H9 (cell line): Measurements from ENCODE around the gene NPB. TPM values are rescaled to one million over a fixed set of nuclear protein-coding genes. Genes with fewer than 3 reads are reported as not detected.

ENCODE experiments used
- DNase-seq: peaks from one replicate; pipeline ENCODE4 v3.0.0-alpha.2; 2017
- H2AFZ ChIP-seq: one replicate; pipeline ENCODE4 v1.6.1; 2013; ENCODE audit warnings: mild to moderate bottlenecking, low read length, control low read depth, moderate library complexity
- H2AK5ac ChIP-seq: 2 replicates; pipeline ENCODE4 v1.6.1; 2013; ENCODE audit warnings: low read length, control low read depth, mixed read lengths; ENCODE audit not compliant: insufficient read length
- H2BK120ac ChIP-seq: one replicate; pipeline ENCODE4 v1.6.1; 2013; ENCODE audit warnings: low read depth, mild to moderate bottlenecking, low read length, control low read depth, inconsistent platforms; ENCODE audit not compliant: poor library complexity, severe bottlenecking
- H2BK12ac ChIP-seq: 2 replicates; pipeline ENCODE4 v1.6.1; 2013; ENCODE audit warnings: low read length, control low read depth, mixed read lengths, low read depth; ENCODE audit not compliant: insufficient read length
- H2BK15ac ChIP-seq: 2 replicates; pipeline ENCODE4 v1.6.1; 2013; ENCODE audit warnings: low read depth, low read length, control low read depth
- H2BK20ac ChIP-seq: one replicate; pipeline ENCODE4 v1.6.1; 2013; ENCODE audit warnings: low read depth, mild to moderate bottlenecking, low read length, control low read depth, inconsistent platforms; ENCODE audit not compliant: poor library complexity, severe bottlenecking
- H2BK5ac ChIP-seq: 2 replicates; pipeline ENCODE4 v1.6.1; 2013; ENCODE audit warnings: low read length, control low read depth, mixed read lengths; ENCODE audit not compliant: insufficient read length
- H3K14ac ChIP-seq: 2 replicates; pipeline ENCODE4 v1.6.1; 2013; ENCODE audit warnings: low read length, control low read depth; ENCODE audit not compliant: insufficient read depth
- H3K18ac ChIP-seq: 2 replicates; pipeline ENCODE4 v1.6.1; 2013; ENCODE audit warnings: low read depth, mild to moderate bottlenecking, mixed read lengths, low read length, control low read depth; ENCODE audit not compliant: insufficient read length
- H3K23ac ChIP-seq: 2 replicates; pipeline ENCODE4 v1.6.1; 2013; ENCODE audit warnings: low read length, control low read depth, mixed read lengths, low read depth; ENCODE audit not compliant: insufficient read length
- H3K23me2 ChIP-seq: 2 replicates; pipeline ENCODE4 v1.6.1; 2013; ENCODE audit warnings: low read depth, mild to moderate bottlenecking, mixed read lengths, low read length, control low read depth; ENCODE audit not compliant: insufficient read length, poor library complexity, severe bottlenecking
- H3K27ac ChIP-seq: 2 replicates; pipeline ENCODE4 v1.5.1; 2013; ENCODE audit warnings: low read length, control low read depth, mixed read lengths, low read depth; ENCODE audit not compliant: insufficient read length
- H3K27me3 ChIP-seq: 2 replicates; pipeline ENCODE4 v1.6.1; 2013; ENCODE audit warnings: low read length, control low read depth, inconsistent platforms; ENCODE audit not compliant: insufficient read depth
- H3K4ac ChIP-seq: 2 replicates; pipeline ENCODE4 v1.6.1; 2013; ENCODE audit warnings: low read depth, mild to moderate bottlenecking, control low read depth, inconsistent platforms, low read length, moderate library complexity
- H3K4me1 ChIP-seq: 2 replicates; pipeline ENCODE4 v1.6.1; 2013; ENCODE audit warnings: low read length, control low read depth, inconsistent platforms; ENCODE audit not compliant: insufficient read depth
- H3K4me2 ChIP-seq: 2 replicates; pipeline ENCODE4 v1.6.1; 2013; ENCODE audit warnings: low read length, control low read depth, mixed read lengths; ENCODE audit not compliant: insufficient read length, insufficient read depth
- H3K56ac ChIP-seq: 2 replicates; pipeline ENCODE4 v1.6.1; 2013; ENCODE audit warnings: low read depth, mild to moderate bottlenecking, mixed read lengths, low read length, control low read depth; ENCODE audit not compliant: insufficient read length
- H3K79me1 ChIP-seq: 2 replicates; pipeline ENCODE4 v1.6.1; 2013; ENCODE audit warnings: low read depth, mild to moderate bottlenecking, moderate library complexity, low read length, control low read depth, inconsistent platforms; ENCODE audit not compliant: insufficient read depth, poor library complexity, severe bottlenecking
- H3K79me2 ChIP-seq: 2 replicates; pipeline ENCODE4 v1.6.1; 2013; ENCODE audit warnings: low read length, control low read depth, inconsistent platforms; ENCODE audit not compliant: insufficient read depth
- H3K9ac ChIP-seq: 2 replicates; pipeline ENCODE4 v1.6.1; 2013; ENCODE audit warnings: low read length, control low read depth, mixed read lengths; ENCODE audit not compliant: insufficient read length; ENCODE audit errors: extremely low read depth
- H3K9me3 ChIP-seq: one replicate; pipeline ENCODE4 v1.6.1; 2013; ENCODE audit warnings: low read depth, low read length, inconsistent platforms; ENCODE audit not compliant: control insufficient read depth
- H3T11ph ChIP-seq: one replicate; pipeline ENCODE4 v1.6.1; 2013; ENCODE audit warnings: mild to moderate bottlenecking, low read length, control low read depth, inconsistent platforms
- H4K20me1 ChIP-seq: one replicate; pipeline ENCODE4 v1.6.1; 2013; ENCODE audit not compliant: control insufficient read depth, insufficient read length, insufficient read depth
- H4K5ac ChIP-seq: 2 replicates; pipeline ENCODE4 v1.6.1; 2013; ENCODE audit warnings: low read depth, mild to moderate bottlenecking, mixed read lengths, low read length, control low read depth; ENCODE audit not compliant: insufficient read length
- H4K8ac ChIP-seq: replicated peaks from 2 replicates; pipeline ENCODE4 v1.6.1; 2013; ENCODE audit warnings: low read length, control low read depth, mixed read lengths, low read depth; ENCODE audit not compliant: insufficient read length
- H4K91ac ChIP-seq: 2 replicates; pipeline ENCODE4 v1.6.1; 2013; ENCODE audit warnings: low read depth, mild to moderate bottlenecking, moderate library complexity, mixed read lengths, low read length, control low read depth; ENCODE audit not compliant: insufficient read length
- H3K27ac Mint-ChIP-seq, 3 experiments: 2 replicates in 2 of 3; 3 replicates in 1 of 3; pipeline ENCODE4 v1.8.0; 2020 to 2021; ENCODE audit warnings: mixed read lengths in 3 of 3, mild to moderate bottlenecking in 1 of 3, moderate library complexity in 1 of 3
- H3K27me3 Mint-ChIP-seq: 2 replicates; pipeline ENCODE4 v1.8.0; 2021; ENCODE audit warnings: low read depth, mild to moderate bottlenecking, moderate library complexity, mixed read lengths
- H3K36me3 Mint-ChIP-seq, 3 experiments: 2 replicates in 2 of 3; 3 replicates in 1 of 3; pipeline ENCODE4 v1.8.0; 2020 to 2021; ENCODE audit warnings: low read depth in 3 of 3, mixed read lengths in 3 of 3; ENCODE audit not compliant: insufficient read depth in 1 of 3
- H3K4me1 Mint-ChIP-seq, 2 experiments: 2 replicates each; pipeline ENCODE4 v1.8.0; 2020; ENCODE audit warnings: mixed read lengths in 2 of 2
- H3K4me3 Mint-ChIP-seq, 2 experiments: 2 replicates in 1 of 2; 3 replicates in 1 of 2; pipeline ENCODE4 v1.8.0; 2020 to 2021; ENCODE audit warnings: mild to moderate bottlenecking in 2 of 2, mixed read lengths in 2 of 2, moderate library complexity in 1 of 2
- H3K9me3 Mint-ChIP-seq, 2 experiments: 2 replicates in 1 of 2; 3 replicates in 1 of 2; pipeline ENCODE4 v1.8.0; 2020; ENCODE audit warnings: mild to moderate bottlenecking in 2 of 2, mixed read lengths in 2 of 2, moderate library complexity in 1 of 2
- CTCF ChIP-seq: fragments of 200-600 bp; sonication (generic); conservative IDR thresholded peaks from 3 replicates; pipeline ENCODE4 v1.8.0; 2021; ENCODE audit warnings: antibody characterized with exemption, mild to moderate bottlenecking
- WGBS: extraction: QIAGEN DNeasy Blood & Tissue Kit; methylation state at CpG from one replicate; pipeline ENCODE4 v1.1.7; 2013; ENCODE audit warnings: missing lambda C conversion rate, low lambda C conversion rate, mixed read lengths; ENCODE audit not compliant: insufficient read length; ENCODE audit errors: extremely low coverage; 5-methylcytosine and 5-hydroxymethylcytosine counted together
- total RNA-seq: library from RNA; stranded (reverse); gene quantifications from 2 replicates; pipeline ENCODE4 v1.2.1, GENCODE V29; 2021

Gene NPB
- total RNA-seq, 1 experiment from 2014 or later = 2.1 TPM

- H3K9ac ChIP-seq = no peak overlapping the region
- Mint-ChIP-seq H3K4me3 (peak overlapping the region; percentile 26 to 62; a peak in 3 of 5 replicates), H3K27ac (no peak overlapping the region; a peak in 1 of 7 replicates)
These were observed 10.6 kb downstream of the NPB start for GRCh38 chr17:81912441-81913309.

More at GRCh38 chr17:81912441-81913309, 10.6 kb downstream of the NPB start:
- no peaks in the 10 kb centered on the region; the same call in 1 of the 2 replicates for H3K79me2 ChIP-seq
- no peak for TF ChIP-seq CTCF
- no peak overlapping the region for H4K5ac ChIP-seq
- no peak overlapping the region for H3K27ac ChIP-seq
- no peak overlapping the region for H2BK15ac ChIP-seq
- H3K4ac ChIP-seq = no peak overlapping the region
- WGBS = no CpG with 5 or more reads among the region's 32 CpGs
- Mint-ChIP-seq H3K4me1 (peaks cover 8 to 12% of the 10 kb centered on the region in 2 experiments), H3K36me3 (peaks cover 15 to 42% (median 36%) of the 10 kb centered on the region in 3 experiments; a peak in 6 of 7 replicates), H3K9me3 (no peaks in the 10 kb centered on the region; a peak in 1 of 5 replicates), H3K27me3 (no peaks in the 10 kb centered on the region)
- no peak overlapping the region for H2AK5ac ChIP-seq
- no peak overlapping the region for H3K56ac ChIP-seq
- H3T11ph ChIP-seq = no peak overlapping the region
- no peak overlapping the region for H2BK12ac ChIP-seq
- H3K4me1 ChIP-seq = no peaks in the 10 kb centered on the region
- no peak overlapping the region for H4K8ac ChIP-seq
- H2BK20ac ChIP-seq = no peak overlapping the region
- no peaks in the 10 kb centered on the region for H3K27me3 ChIP-seq
- no peaks in the 10 kb centered on the region for H3K9me3 ChIP-seq
- DNase-seq = no peak
- no peaks in the 10 kb centered on the region for H4K20me1 ChIP-seq
- no peaks in the 10 kb centered on the region for H3K79me1 ChIP-seq
- H3K14ac ChIP-seq = no peak overlapping the region
- H2AFZ ChIP-seq = no peak overlapping the region
- no peak overlapping the region for H4K91ac ChIP-seq
- H2BK120ac ChIP-seq = no peak overlapping the region
- H3K23ac ChIP-seq = no peak overlapping the region
- H3K4me2 ChIP-seq = no peak overlapping the region
- no peak overlapping the region for H3K18ac ChIP-seq
- H2BK5ac ChIP-seq = no peak overlapping the region
- H3K23me2 ChIP-seq = peaks cover 10% of the 10 kb centered on the region
